ENCODE measurements around the gene COA8. TPM values are rescaled to one million over a fixed set of nuclear protein-coding genes. Genes with fewer than 3 reads are reported as not detected.

The COA8 gene
- total and polyA plus RNA-seq, 4 donors = 30.6 to 59.8 (median 39.5) TPM

- peak overlapping the region; percentile 5 to 46 for H3K27ac ChIP-seq (ENCODE audit: low read depth in 1 of 2, low read length in 1 of 2)
- no peaks in the 10 kb centered on the region for H3K9me3 ChIP-seq (ENCODE audit: control insufficient read depth in 4 of 4, insufficient read depth in 3 of 4, low read length in 3 of 4)
- H3K4me3 ChIP-seq = no peak overlapping the region
- no peak for ATAC-seq (ENCODE audit: insufficient read depth, low FRiP score)
- 61 to 76% methylated on average over 9 to 11 of the region's 11 CpGs for WGBS, 2 donors
- DNase-seq = peak; percentile 33 to 58 (median 49)
- peaks cover 0 to 7% (median 4%) of the 10 kb centered on the region in 5 donors for H3K4me1 ChIP-seq (ENCODE audit: control insufficient read depth in 5 of 5, insufficient read depth in 5 of 5, low read length in 5 of 5)
- no peak overlapping the region for H3K9ac ChIP-seq (ENCODE audit: insufficient read depth in 1 of 2, low read length in 2 of 2)
- no peak for TF ChIP-seq CTCF (IDR thresholded peaks at IDR 0.05; ENCODE audit: control extremely low read depth, extremely low read depth)
- H3K27me3 ChIP-seq (ENCODE audit: control insufficient read depth in 3 of 3, insufficient read depth in 3 of 3, low read length in 2 of 3) = no peaks in the 10 kb centered on the region
- H3K36me3 ChIP-seq (ENCODE audit: control insufficient read depth in 4 of 4, insufficient read depth in 4 of 4, low read length in 4 of 4) = peaks cover 0 to 7% (median 5%) of the 10 kb centered on the region in 4 donors
These were observed 31.5 kb downstream of the COA8 start for GRCh38 chr14:103594265-103594664.

- TF ChIP-seq CTCF (IDR thresholded peaks at IDR 0.05; ENCODE audit: control extremely low read depth, extremely low read depth) = no peak
- Histone ChIP-seq H3K36me3 (ENCODE audit: control insufficient read depth in 4 of 4, insufficient read depth in 4 of 4, low read length in 4 of 4) (no peaks in the 10 kb centered on the region), H3K9ac (ENCODE audit: insufficient read depth in 1 of 2, low read length in 2 of 2) (no peak overlapping the region), H3K9me3 (ENCODE audit: control insufficient read depth in 4 of 4, insufficient read depth in 3 of 4, low read length in 3 of 4) (no peaks in the 10 kb centered on the region), H3K4me1 (ENCODE audit: control insufficient read depth in 5 of 5, insufficient read depth in 5 of 5, low read length in 5 of 5) (peaks cover 0 to 7% (median 4%) of the 10 kb centered on the region in 5 donors), H3K4me3 (no peak overlapping the region), H3K27me3 (ENCODE audit: control insufficient read depth in 3 of 3, insufficient read depth in 3 of 3, low read length in 2 of 3) (no peaks in the 10 kb centered on the region), H3K27ac (ENCODE audit: low read depth in 1 of 2, low read length in 1 of 2) (no peak overlapping the region)
- DNase-seq = no peak
- 94% methylated on average over 10 of the region's 10 CpGs for WGBS, 2 donors
- peak; percentile 34 for ATAC-seq (ENCODE audit: insufficient read depth, low FRiP score)
These were observed 35.0 kb downstream of the COA8 start for GRCh38 chr14:103597623-103598377.

- DNase-seq (no peak), ATAC-seq (ENCODE audit: insufficient read depth, low FRiP score) (no peak)
- Histone ChIP-seq H3K4me3 (no peak overlapping the region), H3K4me1 (ENCODE audit: control insufficient read depth in 5 of 5, insufficient read depth in 5 of 5, low read length in 5 of 5) (peaks cover 0 to 2% (median 1%) of the 10 kb centered on the region in 5 donors), H3K36me3 (ENCODE audit: control insufficient read depth in 4 of 4, insufficient read depth in 4 of 4, low read length in 4 of 4) (no peaks in the 10 kb centered on the region), H3K27me3 (ENCODE audit: control insufficient read depth in 3 of 3, insufficient read depth in 3 of 3, low read length in 2 of 3) (no peaks in the 10 kb centered on the region), H3K9me3 (ENCODE audit: control insufficient read depth in 4 of 4, insufficient read depth in 3 of 4, low read length in 3 of 4) (no peaks in the 10 kb centered on the region), H3K27ac (ENCODE audit: low read depth in 1 of 2, low read length in 1 of 2) (no peak overlapping the region), H3K9ac (ENCODE audit: insufficient read depth in 1 of 2, low read length in 2 of 2) (no peak overlapping the region)
- TF ChIP-seq CTCF (IDR thresholded peaks at IDR 0.05; ENCODE audit: control extremely low read depth, extremely low read depth) = no peak
- WGBS, 2 donors = 94 to 96% methylated on average over 5 of the region's 5 CpGs
These were observed 37.7 kb downstream of the COA8 start for GRCh38 chr14:103600503-103600902.

Measured in lung (tissue), 12 donors.